Left ventricle myocardium superior (tissue), 1 donor: ENCODE results near the gene CBS. TPM values are rescaled to one million over a fixed set of nuclear protein-coding genes. Genes with fewer than 3 reads are reported as not detected.
"Not testable (repeated sequence)": the region's sequence is repeated elsewhere in the genome, so short reads cannot be mapped to it uniquely, and the experiment has no call there.

Experiments
- ATAC-seq: fragments of 200-7000 bp; cut with Tn5 transposase; one replicate; pipeline ENCODE4 v1.9.1; 2020; ENCODE audit warnings: mild to moderate bottlenecking, moderate library complexity
- DNase-seq: peaks from one replicate; pipeline ENCODE4 v3.0.0-alpha.2; 2020
- intact Hi-C: fragments of 100-400 bp; cut with micrococcal nuclease; formaldehyde crosslinking; loops from one replicate; pipeline ENCODE4 v1.11.0; 2022
- total RNA-seq: library from RNA; stranded (reverse); fragmentation: NEBNext Ultra II Directional; extraction: Animal tissue kit (Norgen Biotek cat#: 25700); gene quantifications from one replicate; pipeline ENCODE4 v1.2.1, GENCODE V29; 2021
- donor health status: DM: no; HTN: yes; CAD: no; lungs with severe emphysema.

Gene CBS
- total RNA-seq, 1 donor from 2014 or later: 4.8 TPM

DNA sequence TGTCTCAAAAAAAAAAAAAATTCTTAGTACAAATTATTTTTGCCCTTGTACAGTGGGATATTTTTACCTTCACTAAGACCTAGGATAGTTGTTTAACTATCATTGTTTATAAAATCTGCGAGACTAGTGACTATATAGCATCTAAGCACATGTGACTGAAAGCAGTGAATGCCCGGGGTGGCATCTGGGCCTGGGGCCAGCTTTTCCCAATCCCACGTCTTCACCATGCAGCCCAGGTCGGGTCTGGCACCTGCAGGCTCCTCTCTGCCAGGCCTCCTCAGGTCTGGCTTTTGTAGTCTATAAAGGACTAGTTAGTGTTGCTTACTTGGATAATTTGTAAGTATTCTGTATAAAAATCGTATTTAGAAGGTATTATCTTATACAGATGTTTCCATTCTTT is 40.8 kb downstream of the CBS start:
- ATAC-seq (peak; percentile 70), DNase-seq (peak; percentile 51)
- intact Hi-C loops: no loop called here

- intact Hi-C loops: no loop called here
- ATAC-seq: no peak
- DNase-seq: no peak
Measured at GRCh38 chr21:43034101-43034500, 41.5 kb downstream of the CBS start.

DNA sequence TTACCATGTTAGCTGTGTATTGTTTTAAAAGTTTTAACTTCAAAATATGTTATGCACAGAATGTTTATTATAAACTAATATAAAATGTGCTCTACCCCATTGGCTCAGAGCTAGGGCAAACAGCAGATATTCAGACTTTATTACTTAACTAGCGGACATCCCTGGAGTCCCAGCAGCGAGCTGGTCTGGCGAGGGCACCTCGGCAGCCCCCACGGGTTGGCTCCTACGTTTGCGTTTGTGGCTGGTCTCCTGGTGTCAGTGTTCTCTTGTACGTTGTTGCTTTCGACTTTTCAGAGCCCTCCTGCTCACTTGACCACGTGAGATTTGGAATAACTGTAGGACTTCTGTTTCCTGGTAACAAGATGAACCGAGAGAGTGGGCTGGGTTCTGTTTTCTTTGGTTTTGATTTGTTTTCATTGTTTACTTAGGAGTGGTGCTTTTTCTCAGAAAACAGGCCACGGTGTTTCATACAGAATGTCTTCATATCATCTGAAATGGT is 44.5 kb downstream of the CBS start:
- ATAC-seq (no peak), DNase-seq (no peak)
- intact Hi-C loops: no loop called here

GRCh38 chr21:43029785-43030184 is 45.9 kb downstream of the CBS start:
- no peak for ATAC-seq
- intact Hi-C loops: no loop called here
- DNase-seq: no peak

- DNase-seq (no peak), ATAC-seq (no peak)
- intact Hi-C loops: no loop called here
Measured at GRCh38 chr21:43027846-43028731, 47.5 kb downstream of the CBS start.

GRCh38 chr21:43025636-43026180 is 49.9 kb downstream of the CBS start:
- DNase-seq (no peak), ATAC-seq (no peak)
- intact Hi-C loops: no loop called here

DNA sequence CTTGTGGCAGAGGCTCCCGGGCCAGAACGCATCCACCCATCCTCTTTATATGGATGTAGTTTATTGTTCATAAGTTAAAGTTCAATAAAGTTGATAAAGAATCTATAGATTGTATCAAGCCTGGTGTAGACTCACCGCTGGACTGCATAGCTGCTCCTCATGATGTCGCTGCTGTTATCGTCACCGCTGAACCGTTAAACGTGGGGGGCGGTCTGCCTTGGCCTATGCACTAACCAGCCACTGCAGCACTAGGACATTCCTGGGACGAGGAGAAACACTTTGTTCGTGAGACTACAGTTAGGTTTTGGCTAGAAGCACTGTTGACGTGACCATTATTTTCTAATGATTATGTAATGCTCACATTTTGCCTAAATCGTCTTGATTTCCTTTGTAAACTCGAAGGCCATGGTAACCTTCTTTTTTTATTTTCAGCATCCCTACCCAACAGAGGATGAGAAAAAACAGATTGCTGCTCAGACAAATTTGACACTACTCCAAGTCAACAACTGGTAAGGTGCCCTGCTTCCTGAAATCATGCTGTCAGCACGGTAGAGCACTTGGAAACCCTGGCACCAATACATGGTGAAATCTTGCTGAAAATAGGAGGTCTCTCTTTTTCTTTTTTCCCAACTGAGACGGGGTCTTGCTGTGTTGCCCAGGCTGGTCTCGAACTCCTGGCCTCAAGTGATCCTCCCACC is 51.0 kb downstream of the CBS start:
- ATAC-seq: peak; percentile 33
- no peak for DNase-seq
- intact Hi-C loops: no loop called here

GRCh38 chr21:43023175-43023574 is 52.5 kb downstream of the CBS start:
- ATAC-seq: no peak
- intact Hi-C loops: no loop called here
- DNase-seq: no peak

GRCh38 chr21:43021756-43022600 is 53.7 kb downstream of the CBS start:
- intact Hi-C loops: no loop called here
- ATAC-seq (no peak), DNase-seq (no peak)

GRCh38 chr21:43021191-43021590 is 54.4 kb downstream of the CBS start:
- intact Hi-C loops: no loop called here
- ATAC-seq (no peak), DNase-seq (no peak)

DNA sequence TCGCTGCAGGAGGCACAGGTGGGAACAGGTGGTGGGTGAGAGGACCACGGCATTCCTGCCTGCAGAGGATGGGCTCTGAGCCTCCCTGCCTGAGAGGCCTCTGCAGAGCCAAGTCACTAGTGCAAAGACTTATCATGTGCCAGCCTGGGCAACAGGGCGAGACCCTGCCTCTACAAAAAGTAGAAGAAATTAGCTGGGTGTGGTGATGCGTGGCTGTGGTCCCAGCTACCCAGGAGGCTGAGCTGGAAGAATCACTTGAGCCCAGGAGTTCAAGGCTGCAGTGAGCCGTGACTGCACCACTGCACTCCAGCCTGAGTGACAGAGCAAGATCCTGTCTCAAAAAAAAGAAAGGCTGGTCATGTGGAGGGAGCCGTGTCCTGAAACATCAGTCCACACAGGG is 54.9 kb downstream of the CBS start:
- DNase-seq: no peak
- no peak for ATAC-seq
- intact Hi-C loops: no loop called here

DNA sequence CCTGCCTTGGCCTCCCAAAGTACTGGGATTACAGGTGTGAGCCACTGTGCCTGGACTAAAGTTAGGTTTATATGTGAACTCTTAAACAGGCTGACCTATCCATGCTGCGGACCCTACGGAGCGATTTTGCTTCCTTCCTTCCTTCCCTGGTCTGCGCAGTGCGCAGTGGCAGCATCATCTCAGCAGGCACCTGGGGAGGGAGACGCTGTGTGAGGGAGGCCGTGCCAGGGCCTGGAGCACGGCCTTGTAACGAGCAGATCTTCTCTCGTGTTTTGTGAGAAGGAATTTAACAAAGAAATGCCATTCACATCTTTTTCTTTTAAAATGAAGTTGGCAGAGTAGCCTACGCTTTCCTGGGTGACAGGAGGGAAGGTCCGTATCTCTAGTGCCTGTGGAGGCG is 55.5 kb downstream of the CBS start:
- no peak for ATAC-seq
- no peak for DNase-seq
- intact Hi-C loops: no loop called here

DNA sequence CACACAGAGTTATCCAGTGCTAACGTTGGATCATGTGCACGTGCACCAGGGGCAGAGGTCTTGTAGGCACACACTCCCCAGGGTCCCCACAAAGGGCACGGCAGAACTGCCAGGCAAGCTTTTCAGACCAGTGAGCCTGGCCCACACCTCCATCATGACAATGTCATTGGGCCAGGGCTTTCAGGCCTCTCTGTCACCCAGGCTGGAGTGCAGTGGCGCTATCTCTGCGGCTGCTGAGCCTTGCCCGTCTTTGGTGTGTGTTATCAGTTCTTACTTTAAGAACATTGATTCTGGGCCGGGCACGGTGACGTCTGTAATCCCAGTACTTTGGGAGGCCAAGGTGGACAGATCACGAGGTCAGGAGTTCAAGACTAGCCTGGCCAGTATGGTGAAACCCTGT is 57.1 kb downstream of the CBS start:
- ATAC-seq: peak; percentile 60
- intact Hi-C loops: no loop called here
- DNase-seq: no peak

GRCh38 chr21:43016728-43017127 is 58.9 kb downstream of the CBS start:
- DNase-seq (no peak), ATAC-seq (no peak)
- intact Hi-C loops: no loop called here

DNA sequence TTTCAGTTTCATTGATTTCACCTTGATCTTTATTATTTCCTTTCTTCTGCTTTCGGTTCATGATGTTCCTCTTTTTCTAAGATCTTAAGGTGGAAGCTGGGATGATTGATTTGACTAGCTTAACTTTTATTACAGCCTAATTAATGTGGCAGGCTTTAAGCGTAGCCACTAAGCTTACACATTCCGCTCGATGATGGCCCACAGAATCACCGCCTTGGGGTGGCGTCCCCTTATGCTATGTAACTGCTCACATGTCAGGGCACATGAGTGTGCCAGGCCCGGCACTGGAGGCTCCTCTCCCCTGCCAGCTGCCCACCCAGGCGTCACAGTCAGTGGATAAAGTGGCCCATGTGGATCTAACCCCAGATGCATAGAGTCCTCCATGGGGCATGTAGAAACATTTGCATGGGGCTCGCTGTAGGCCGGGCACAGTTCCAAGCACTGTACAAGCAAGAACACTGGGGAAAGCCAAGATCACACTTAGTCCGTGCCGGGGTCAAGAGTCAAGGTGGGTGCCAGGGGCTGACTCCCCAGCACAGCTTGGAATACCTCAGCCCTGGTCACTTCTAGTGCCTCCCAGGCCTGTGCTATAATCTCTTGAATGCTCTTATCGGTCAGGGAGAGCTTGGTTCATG is 59.6 kb downstream of the CBS start:
- no peak for DNase-seq
- intact Hi-C loops: no loop called here
- no peak for ATAC-seq

DNA sequence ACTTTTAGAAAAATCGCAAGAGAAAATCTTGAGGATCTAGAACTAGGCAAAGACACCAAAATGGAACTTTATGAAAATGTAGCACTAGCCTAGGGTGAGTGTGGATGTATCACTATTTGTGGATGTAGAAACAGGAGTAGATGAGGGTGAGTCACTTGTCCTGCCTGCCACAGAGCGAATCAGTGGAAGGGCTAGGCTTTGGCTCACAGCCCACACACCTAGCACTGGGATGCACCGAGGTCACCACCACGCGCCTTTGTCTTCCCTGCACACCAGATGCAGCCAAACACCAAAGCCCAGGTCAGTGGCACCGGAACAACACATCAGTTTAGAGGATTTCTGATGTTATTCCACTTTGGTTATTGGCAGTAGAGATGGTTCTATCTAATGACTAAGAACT is 63.0 kb downstream of the CBS start:
- intact Hi-C loops: no loop called here
- DNase-seq (no peak), ATAC-seq (no peak)

GRCh38 chr21:43006874-43007208 is 68.8 kb downstream of the CBS start:
- no peak for ATAC-seq

GRCh38 chr21:43006051-43006873 is 69.4 kb downstream of the CBS start:
- ATAC-seq, intact Hi-C loops: not testable (repeated sequence)
- peak; percentile 39 for DNase-seq

More at GRCh38 chr21:43006874-43007208, 68.8 kb downstream of the CBS start:
- intact Hi-C loops: no loop called here
- no peak for DNase-seq
